Measurements from ENCODE around the gene ZCCHC3. TPM values are rescaled to one million over a fixed set of nuclear protein-coding genes. Genes with fewer than 3 reads are reported as not detected.

ZCCHC3 gene
- total and polyA plus RNA-seq, 4 donors = 2.4 to 22.1 (median 5.6) TPM

DNA sequence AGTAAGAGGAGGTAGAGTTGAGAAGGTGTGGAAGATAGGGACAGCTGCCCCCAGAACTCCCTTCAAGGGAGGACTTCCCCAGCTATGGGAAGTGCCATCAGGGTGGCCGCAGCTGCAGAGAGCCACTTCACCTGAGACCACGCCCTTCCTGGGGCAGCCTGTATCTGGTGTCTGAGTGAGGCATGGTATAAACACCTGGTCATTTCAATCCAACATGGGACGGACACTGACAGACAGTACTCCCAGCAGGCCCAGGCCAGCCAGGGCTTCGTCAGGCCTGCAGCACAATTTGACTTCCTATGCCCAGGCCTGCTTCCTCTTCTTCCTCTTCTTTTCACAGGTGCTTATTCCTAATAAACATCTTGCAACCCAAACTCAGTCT is 32.5 kb downstream of the ZCCHC3 start:
- H3K27ac ChIP-seq (ENCODE audit: low read depth in 1 of 2, low read length in 2 of 2) = no peak overlapping the region
- H3K9ac ChIP-seq (ENCODE audit: low read depth in 1 of 2, low read length in 2 of 2) = no peak overlapping the region
- no peaks in the 10 kb centered on the region for H3K27me3 ChIP-seq (ENCODE audit: control insufficient read depth in 4 of 4, insufficient read depth in 4 of 4, low read length in 3 of 4)
- no peak overlapping the region for H3K4me3 ChIP-seq (ENCODE audit: low read depth in 1 of 3, low read length in 3 of 3)
- 85% methylated on average over 4 of the region's 4 CpGs for WGBS
- no peak for DNase-seq (ENCODE audit: low spot score)
- H3K4me1 ChIP-seq (ENCODE audit: control insufficient read depth in 4 of 4, insufficient read depth in 4 of 4, low read length in 3 of 4) = peaks cover 5 to 24% (median 11%) of the 10 kb centered on the region in 4 donors
- H3K9me3 ChIP-seq (ENCODE audit: control insufficient read depth in 4 of 4, low read length in 3 of 4) = no peaks in the 10 kb centered on the region
- TF ChIP-seq RXRA (IDR thresholded peaks at IDR 0.05) = no peak
- TF ChIP-seq, protein P1, sequence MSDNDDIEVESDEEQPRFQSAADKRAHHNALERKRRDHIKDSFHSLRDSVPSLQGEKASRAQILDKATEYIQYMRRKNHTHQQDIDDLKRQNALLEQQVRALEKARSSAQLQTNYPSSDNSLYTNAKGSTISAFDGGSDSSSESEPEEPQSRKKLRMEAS (IDR thresholded peaks at IDR 0.05) = no peak
- no peak for TF ChIP-seq RAD21 (IDR thresholded peaks at IDR 0.05)
- TF ChIP-seq GABPA (IDR thresholded peaks at IDR 0.05 in 1 of 2, conservative IDR thresholded peaks at IDR 0.05 in 1 of 2) = no peak
- TF ChIP-seq, protein P2, sequence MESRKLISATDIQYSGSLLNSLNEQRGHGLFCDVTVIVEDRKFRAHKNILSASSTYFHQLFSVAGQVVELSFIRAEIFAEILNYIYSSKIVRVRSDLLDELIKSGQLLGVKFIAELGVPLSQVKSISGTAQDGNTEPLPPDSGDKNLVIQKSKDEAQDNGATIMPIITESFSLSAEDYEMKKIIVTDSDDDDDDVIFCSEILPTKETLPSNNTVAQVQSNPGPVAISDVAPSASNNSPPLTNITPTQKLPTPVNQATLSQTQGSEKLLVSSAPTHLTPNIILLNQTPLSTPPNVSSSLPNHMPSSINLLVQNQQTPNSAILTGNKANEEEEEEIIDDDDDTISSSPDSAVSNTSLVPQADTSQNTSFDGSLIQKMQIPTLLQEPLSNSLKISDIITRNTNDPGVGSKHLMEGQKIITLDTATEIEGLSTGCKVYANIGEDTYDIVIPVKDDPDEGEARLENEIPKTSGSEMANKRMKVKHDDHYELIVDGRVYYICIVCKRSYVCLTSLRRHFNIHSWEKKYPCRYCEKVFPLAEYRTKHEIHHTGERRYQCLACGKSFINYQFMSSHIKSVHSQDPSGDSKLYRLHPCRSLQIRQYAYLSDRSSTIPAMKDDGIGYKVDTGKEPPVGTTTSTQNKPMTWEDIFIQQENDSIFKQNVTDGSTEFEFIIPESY (IDR thresholded peaks at IDR 0.05) = no peak
- TF ChIP-seq, protein P3, sequence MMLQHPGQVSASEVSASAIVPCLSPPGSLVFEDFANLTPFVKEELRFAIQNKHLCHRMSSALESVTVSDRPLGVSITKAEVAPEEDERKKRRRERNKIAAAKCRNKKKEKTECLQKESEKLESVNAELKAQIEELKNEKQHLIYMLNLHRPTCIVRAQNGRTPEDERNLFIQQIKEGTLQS (IDR thresholded peaks at IDR 0.05) = no peak
- TF ChIP-seq HNF4A (conservative IDR thresholded peaks at IDR 0.05) = no peak
- TF ChIP-seq SP1 (IDR thresholded peaks at IDR 0.05) = no peak
- H3K36me3 ChIP-seq (ENCODE audit: control insufficient read depth in 4 of 4, insufficient read depth in 3 of 4, low read depth in 1 of 4, low read length in 3 of 4) = no peaks in the 10 kb centered on the region

DNA sequence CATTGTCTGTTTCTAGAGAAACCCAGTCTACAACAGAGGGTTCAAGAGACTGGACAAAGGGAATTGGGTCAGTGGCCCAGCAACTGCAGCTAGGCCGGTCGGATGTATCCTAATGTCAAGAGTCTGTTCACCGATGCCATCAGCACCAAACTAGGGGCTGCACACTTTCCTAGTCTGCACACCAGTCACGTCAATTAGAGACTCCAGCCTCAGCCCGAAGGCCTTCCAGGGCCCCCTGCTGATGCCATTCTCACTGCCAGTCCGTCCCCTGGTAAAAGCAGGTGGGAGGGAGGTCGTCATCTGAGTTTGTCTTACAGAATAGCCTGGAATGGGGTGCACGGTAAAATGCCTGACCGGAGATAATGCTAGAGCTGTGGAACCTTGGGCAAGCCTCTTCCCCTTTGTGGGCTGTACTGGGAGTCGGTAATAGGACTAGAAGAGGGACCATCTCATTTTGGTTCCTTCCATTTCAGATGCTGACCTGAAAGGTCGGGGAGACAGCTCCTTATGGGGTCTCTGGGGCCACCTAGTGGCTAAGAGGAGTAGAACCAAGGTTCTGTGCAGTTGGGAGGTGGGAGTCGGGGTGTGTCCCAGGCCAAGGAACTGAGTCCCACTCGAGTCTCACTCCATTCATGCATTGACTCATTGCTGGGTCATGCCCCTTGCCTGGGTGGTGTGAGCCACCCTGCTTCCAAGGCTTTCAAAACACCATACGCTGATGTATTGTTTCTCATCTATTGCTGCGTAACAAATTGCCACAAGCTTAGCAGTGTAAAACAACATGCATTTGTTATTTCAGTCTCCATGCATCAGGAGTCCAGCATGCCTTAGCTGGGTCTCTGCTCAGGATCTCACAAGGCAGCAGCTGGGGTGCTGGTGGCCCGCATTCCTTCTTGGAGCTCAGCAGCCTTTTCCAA is 33.1 kb downstream of the ZCCHC3 start:
- no peak overlapping the region for H3K9ac ChIP-seq (ENCODE audit: low read depth in 1 of 2, low read length in 2 of 2)

More for the DNA sequence above, 33.1 kb downstream of the ZCCHC3 start:
- no peak for TF ChIP-seq YY1 (IDR thresholded peaks at IDR 0.05)
- TF ChIP-seq, protein P3 (IDR thresholded peaks at IDR 0.05) = no peak
- TF ChIP-seq, protein P4, sequence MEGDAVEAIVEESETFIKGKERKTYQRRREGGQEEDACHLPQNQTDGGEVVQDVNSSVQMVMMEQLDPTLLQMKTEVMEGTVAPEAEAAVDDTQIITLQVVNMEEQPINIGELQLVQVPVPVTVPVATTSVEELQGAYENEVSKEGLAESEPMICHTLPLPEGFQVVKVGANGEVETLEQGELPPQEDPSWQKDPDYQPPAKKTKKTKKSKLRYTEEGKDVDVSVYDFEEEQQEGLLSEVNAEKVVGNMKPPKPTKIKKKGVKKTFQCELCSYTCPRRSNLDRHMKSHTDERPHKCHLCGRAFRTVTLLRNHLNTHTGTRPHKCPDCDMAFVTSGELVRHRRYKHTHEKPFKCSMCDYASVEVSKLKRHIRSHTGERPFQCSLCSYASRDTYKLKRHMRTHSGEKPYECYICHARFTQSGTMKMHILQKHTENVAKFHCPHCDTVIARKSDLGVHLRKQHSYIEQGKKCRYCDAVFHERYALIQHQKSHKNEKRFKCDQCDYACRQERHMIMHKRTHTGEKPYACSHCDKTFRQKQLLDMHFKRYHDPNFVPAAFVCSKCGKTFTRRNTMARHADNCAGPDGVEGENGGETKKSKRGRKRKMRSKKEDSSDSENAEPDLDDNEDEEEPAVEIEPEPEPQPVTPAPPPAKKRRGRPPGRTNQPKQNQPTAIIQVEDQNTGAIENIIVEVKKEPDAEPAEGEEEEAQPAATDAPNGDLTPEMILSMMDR (IDR thresholded peaks at IDR 0.05; ENCODE audit: low read depth, low read length, missing input control) = peak; percentile 71
- peak; percentile 88 for TF ChIP-seq NR2F2 (IDR thresholded peaks at IDR 0.05)
- TF ChIP-seq, protein P5, sequence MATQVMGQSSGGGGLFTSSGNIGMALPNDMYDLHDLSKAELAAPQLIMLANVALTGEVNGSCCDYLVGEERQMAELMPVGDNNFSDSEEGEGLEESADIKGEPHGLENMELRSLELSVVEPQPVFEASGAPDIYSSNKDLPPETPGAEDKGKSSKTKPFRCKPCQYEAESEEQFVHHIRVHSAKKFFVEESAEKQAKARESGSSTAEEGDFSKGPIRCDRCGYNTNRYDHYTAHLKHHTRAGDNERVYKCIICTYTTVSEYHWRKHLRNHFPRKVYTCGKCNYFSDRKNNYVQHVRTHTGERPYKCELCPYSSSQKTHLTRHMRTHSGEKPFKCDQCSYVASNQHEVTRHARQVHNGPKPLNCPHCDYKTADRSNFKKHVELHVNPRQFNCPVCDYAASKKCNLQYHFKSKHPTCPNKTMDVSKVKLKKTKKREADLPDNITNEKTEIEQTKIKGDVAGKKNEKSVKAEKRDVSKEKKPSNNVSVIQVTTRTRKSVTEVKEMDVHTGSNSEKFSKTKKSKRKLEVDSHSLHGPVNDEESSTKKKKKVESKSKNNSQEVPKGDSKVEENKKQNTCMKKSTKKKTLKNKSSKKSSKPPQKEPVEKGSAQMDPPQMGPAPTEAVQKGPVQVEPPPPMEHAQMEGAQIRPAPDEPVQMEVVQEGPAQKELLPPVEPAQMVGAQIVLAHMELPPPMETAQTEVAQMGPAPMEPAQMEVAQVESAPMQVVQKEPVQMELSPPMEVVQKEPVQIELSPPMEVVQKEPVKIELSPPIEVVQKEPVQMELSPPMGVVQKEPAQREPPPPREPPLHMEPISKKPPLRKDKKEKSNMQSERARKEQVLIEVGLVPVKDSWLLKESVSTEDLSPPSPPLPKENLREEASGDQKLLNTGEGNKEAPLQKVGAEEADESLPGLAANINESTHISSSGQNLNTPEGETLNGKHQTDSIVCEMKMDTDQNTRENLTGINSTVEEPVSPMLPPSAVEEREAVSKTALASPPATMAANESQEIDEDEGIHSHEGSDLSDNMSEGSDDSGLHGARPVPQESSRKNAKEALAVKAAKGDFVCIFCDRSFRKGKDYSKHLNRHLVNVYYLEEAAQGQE (IDR thresholded peaks at IDR 0.05) = no peak
- TF ChIP-seq RAD21 (IDR thresholded peaks at IDR 0.05) = peak; percentile 86 to 89
- DNase-seq (ENCODE audit: low spot score) = peak; percentile 53
- no peaks in the 10 kb centered on the region for H3K36me3 ChIP-seq (ENCODE audit: control insufficient read depth in 4 of 4, insufficient read depth in 3 of 4, low read depth in 1 of 4, low read length in 3 of 4)
- H3K27ac ChIP-seq (ENCODE audit: low read depth in 1 of 2, low read length in 2 of 2) = no peak overlapping the region
- H3K4me3 ChIP-seq (ENCODE audit: low read depth in 1 of 3, low read length in 3 of 3) = no peak overlapping the region
- H3K4me1 ChIP-seq (ENCODE audit: control insufficient read depth in 4 of 4, insufficient read depth in 4 of 4, low read length in 3 of 4) = peaks cover 5 to 20% (median 8%) of the 10 kb centered on the region in 4 donors
- WGBS = 69% methylated on average over 16 of the region's 16 CpGs
- no peaks in the 10 kb centered on the region for H3K27me3 ChIP-seq (ENCODE audit: control insufficient read depth in 4 of 4, insufficient read depth in 4 of 4, low read length in 3 of 4)
- no peaks in the 10 kb centered on the region for H3K9me3 ChIP-seq (ENCODE audit: control insufficient read depth in 4 of 4, low read length in 3 of 4)

Data from liver (tissue), 9 donors.